Osteocyte (in vitro differentiated cells): ENCODE measurements around the gene SLC6A18. TPM values are rescaled to one million over a fixed set of nuclear protein-coding genes. Genes with fewer than 3 reads are reported as not detected.
"Not testable (repeated sequence)": the region's sequence is repeated elsewhere in the genome, so short reads cannot be mapped to it uniquely, and the experiment has no call there.

Source experiments
- DNase-seq: peaks from one replicate; pipeline ENCODE4 v3.0.0; 2021; ENCODE audit warnings: mixed read lengths; ENCODE audit not compliant: unreplicated experiment; ENCODE audit errors: extremely low spot score
- H3K27ac Mint-ChIP-seq: one replicate; pipeline ENCODE4 v1.8.0; 2021; ENCODE audit warnings: mild to moderate bottlenecking, mixed read lengths; ENCODE audit not compliant: unreplicated experiment
- H3K27me3 Mint-ChIP-seq: one replicate; pipeline ENCODE4 v1.8.0; 2021; ENCODE audit warnings: mixed read lengths; ENCODE audit not compliant: unreplicated experiment
- H3K36me3 Mint-ChIP-seq: one replicate; pipeline ENCODE4 v1.8.0; 2021; ENCODE audit warnings: mixed read lengths; ENCODE audit not compliant: unreplicated experiment
- H3K4me1 Mint-ChIP-seq: one replicate; pipeline ENCODE4 v1.8.0; 2021; ENCODE audit warnings: mixed read lengths; ENCODE audit not compliant: unreplicated experiment
- H3K4me3 Mint-ChIP-seq: one replicate; pipeline ENCODE4 v1.8.0; 2021; ENCODE audit warnings: mild to moderate bottlenecking, moderate library complexity, mixed read lengths; ENCODE audit not compliant: unreplicated experiment
- H3K9me3 Mint-ChIP-seq: one replicate; pipeline ENCODE4 v1.8.0; 2021; ENCODE audit warnings: mixed read lengths; ENCODE audit not compliant: unreplicated experiment
- CTCF ChIP-seq: fragments of 200-600 bp; sonication (generic); IDR thresholded peaks from 2 replicates; pipeline ENCODE4 v1.5.0; 2021; ENCODE audit warnings: antibody characterized with exemption, mild to moderate bottlenecking, moderate library complexity
- total RNA-seq: library from RNA; stranded (reverse); gene quantifications from 2 replicates; pipeline ENCODE4 v1.2.1, GENCODE V29; 2021

The SLC6A18 gene
- total RNA-seq, 1 donor from 2014 or later: not detected

GRCh38 chr5:1285141-1285540 lies 60.0 kb downstream of the SLC6A18 start:
- H3K9me3 Mint-ChIP-seq: peaks cover 9% of the 10 kb centered on the region
- peaks cover 5% of the 10 kb centered on the region for H3K27me3 Mint-ChIP-seq
- H3K4me3 Mint-ChIP-seq: no peak overlapping the region
- H3K4me1 Mint-ChIP-seq: no peaks in the 10 kb centered on the region
- no peak overlapping the region for H3K27ac Mint-ChIP-seq
- no peak for TF ChIP-seq CTCF
- peak; percentile 62 for DNase-seq
- H3K36me3 Mint-ChIP-seq: no peaks in the 10 kb centered on the region

GRCh38 chr5:1285883-1286291 lies 60.7 kb downstream of the SLC6A18 start:
- Mint-ChIP-seq H3K27ac (no peak overlapping the region), H3K36me3 (no peaks in the 10 kb centered on the region), H3K9me3 (peaks cover 9% of the 10 kb centered on the region), H3K27me3 (peaks cover 5% of the 10 kb centered on the region), H3K4me3 (no peak overlapping the region), H3K4me1 (no peaks in the 10 kb centered on the region)
- TF ChIP-seq CTCF: no peak
- peak; percentile 82 for DNase-seq

GRCh38 chr5:1288439-1289335 lies 63.5 kb downstream of the SLC6A18 start:
- TF ChIP-seq CTCF: no peak
- H3K27me3 Mint-ChIP-seq: peaks cover 18% of the 10 kb centered on the region
- peak; percentile 80 for DNase-seq
- peaks cover 9% of the 10 kb centered on the region for H3K9me3 Mint-ChIP-seq
- H3K36me3 Mint-ChIP-seq: no peaks in the 10 kb centered on the region
- no peak overlapping the region for H3K27ac Mint-ChIP-seq
- H3K4me1 Mint-ChIP-seq: no peaks in the 10 kb centered on the region
- no peak overlapping the region for H3K4me3 Mint-ChIP-seq

- H3K27ac Mint-ChIP-seq, H3K4me1 Mint-ChIP-seq, H3K4me3 Mint-ChIP-seq, H3K36me3 Mint-ChIP-seq, H3K9me3 Mint-ChIP-seq: not testable (repeated sequence)
- peaks cover 19% of the 10 kb centered on the region for H3K27me3 Mint-ChIP-seq
- DNase-seq: peak; percentile 62
These were observed 64.4 kb downstream of the SLC6A18 start for GRCh38 chr5:1289559-1289958.

DNA sequence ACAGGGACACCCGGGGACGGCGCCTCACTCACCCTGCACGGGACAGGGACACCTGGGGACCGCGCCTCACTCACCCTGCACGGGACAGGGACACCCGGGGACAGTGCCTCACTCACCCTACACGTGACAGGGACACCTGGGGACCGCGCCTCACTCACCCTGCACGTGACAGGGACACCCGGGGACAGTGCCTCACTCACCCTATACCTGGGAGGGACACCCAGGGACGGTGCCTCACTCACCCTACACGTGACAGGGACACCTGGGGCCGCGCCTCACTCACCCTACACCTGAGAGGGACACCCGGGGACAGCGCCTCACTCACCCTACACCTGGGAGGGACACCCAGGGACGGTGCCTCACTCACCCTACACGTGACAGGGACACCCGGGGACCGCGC lies 65.8 kb downstream of the SLC6A18 start:
- peaks cover 25% of the 10 kb centered on the region for H3K27me3 Mint-ChIP-seq
- not testable (repeated sequence) for H3K27ac Mint-ChIP-seq, H3K36me3 Mint-ChIP-seq

GRCh38 chr5:1291611-1292080 lies 66.5 kb downstream of the SLC6A18 start:
- Mint-ChIP-seq H3K27me3 (peaks cover 32% of the 10 kb centered on the region), H3K4me1 (no peaks in the 10 kb centered on the region), H3K27ac (no peak overlapping the region), H3K9me3 (peaks cover 9% of the 10 kb centered on the region), H3K36me3 (no peaks in the 10 kb centered on the region), H3K4me3 (no peak overlapping the region)
- no peak for TF ChIP-seq CTCF
- peak; percentile 72 for DNase-seq

More for the DNA sequence above, 65.8 kb downstream of the SLC6A18 start:
- H3K4me1 Mint-ChIP-seq, H3K9me3 Mint-ChIP-seq, H3K4me3 Mint-ChIP-seq: not testable (repeated sequence)
- peak; percentile 69 for DNase-seq
